Coronary artery (tissue), 2 donors: Measurements from ENCODE around the gene CDC37L1.
A peak's percentile ranks its signal among the peaks of the same experiment; 100 is the strongest.
"Not testable (repeated sequence)": the region's sequence is repeated elsewhere in the genome, so short reads cannot be mapped to it uniquely, and the experiment has no call there.

Source experiments
- DNase-seq: peaks from one replicate; pipeline ENCODE4 v3.0.0-alpha.2; 2017; ENCODE audit warnings: low spot score
- H3K27ac ChIP-seq, 2 donors: fragments of 200-600 bp; sonication (generic); one replicate each; pipeline ENCODE4 v1.5.1; 2016 to 2019
- H3K4me3 ChIP-seq: fragments of 200-600 bp; sonication (generic); 2 replicates; pipeline ENCODE4 v1.5.1; 2016; ENCODE audit warnings: mild to moderate bottlenecking, moderate library complexity
- CTCF ChIP-seq: fragments of 200-600 bp; sonication (generic); IDR thresholded peaks from one replicate; pipeline ENCODE4 v1.5.1; 2019; ENCODE audit warnings: antibody characterized with exemption

CDC37L1 gene

DNA sequence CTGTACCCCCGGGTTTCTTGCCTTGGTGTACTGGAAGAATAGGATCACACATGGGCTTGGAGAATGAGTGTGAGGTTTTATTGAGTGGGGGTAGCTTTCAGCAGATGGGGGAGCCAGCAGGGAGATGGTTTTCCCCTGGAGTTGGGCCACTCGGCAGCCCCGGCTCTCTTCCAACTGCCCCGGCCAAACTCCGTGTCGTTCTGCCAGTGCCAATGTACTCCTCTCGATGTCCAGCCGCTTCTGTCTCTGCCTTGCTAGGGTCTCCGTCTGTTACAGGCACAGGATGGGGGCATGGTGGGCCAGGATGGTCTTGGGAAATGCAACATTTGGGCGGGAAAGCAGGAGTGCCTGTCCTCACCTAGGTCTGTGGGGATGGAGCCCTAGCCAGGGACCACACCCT lies 24.8 kb upstream of the CDC37L1 start:
- Histone ChIP-seq H3K4me3 (no peak overlapping the region), H3K27ac (no peak overlapping the region)
- DNase-seq: no peak
- no peak for TF ChIP-seq CTCF

DNA sequence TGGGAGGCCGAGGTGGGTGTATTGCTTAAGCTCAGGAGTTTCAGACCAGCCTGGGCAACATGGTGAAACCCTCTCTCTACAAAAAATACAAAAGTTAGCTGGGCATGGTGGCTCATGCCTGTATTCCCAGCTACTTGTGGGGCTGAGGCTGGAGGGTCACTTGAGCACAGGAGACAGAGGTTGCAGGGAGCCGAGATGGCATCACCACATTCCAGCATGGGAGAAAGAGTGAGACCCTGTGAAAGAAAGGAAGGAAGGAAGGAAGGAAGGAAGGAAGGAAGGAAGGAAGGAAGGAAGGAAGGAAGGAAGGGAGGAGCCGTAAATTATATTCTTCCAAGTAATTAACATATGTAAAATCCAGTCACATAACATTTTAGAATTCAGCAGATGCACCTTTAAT lies 23.2 kb upstream of the CDC37L1 start:
- H3K27ac ChIP-seq, DNase-seq, H3K4me3 ChIP-seq: not testable (repeated sequence)

DNA sequence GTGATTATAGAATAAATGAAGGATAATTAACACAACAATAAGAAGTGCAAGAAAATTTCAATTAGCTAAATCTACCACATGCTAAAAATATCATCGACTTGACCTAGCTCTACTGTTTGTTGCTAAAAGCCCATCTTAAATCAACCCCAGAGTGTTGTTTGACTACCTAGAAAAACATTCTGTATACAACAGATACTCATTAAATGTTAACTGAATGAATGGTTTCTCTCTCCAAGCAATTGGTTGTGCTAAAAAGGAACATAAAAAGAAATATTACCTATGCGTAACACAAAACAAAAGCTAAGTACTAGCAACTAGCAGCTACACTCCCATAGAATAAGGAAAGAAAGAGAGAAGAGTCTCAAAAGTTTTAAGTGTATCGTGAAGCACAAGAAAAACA lies 22.7 kb upstream of the CDC37L1 start:
- no peak for DNase-seq
- no peak overlapping the region for H3K4me3 ChIP-seq
- H3K27ac ChIP-seq: no peak overlapping the region
- no peak for TF ChIP-seq CTCF

DNA sequence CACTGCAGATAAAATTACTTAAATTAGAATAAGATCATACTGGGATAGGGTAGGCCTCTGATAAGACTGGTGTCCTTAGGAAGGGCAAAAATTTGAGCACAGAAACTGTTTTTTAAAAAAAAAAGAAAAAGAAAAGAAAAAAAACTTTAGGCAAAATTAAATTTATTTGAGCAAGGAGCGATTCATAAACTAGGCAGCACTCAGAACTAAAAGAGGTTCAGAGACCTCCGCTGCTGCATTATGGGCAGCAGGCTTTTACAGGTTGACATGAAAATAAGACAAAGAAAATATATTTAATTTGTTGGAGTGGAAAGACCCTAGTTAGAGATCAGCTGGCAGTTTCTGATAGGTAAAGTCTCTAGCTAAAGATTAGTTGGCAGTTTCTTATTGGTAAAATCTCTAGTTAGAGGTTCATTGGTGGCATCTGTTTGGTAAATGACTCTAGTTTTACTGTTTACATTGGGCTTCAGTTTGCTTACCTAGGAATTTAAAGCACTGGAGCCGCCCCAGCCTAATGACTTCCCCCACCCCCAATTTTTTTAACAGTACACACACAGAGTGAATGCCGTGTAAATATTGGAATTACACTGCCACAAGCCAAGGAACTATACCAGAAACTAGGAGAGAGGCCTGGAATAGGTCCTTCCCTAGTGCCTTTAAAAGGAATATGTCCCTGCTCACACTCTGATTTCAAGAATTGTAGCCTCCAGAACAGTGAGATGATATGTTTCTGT lies 21.8 kb upstream of the CDC37L1 start:
- no peak for DNase-seq
- no peak for TF ChIP-seq CTCF
- Histone ChIP-seq H3K4me3 (no peak overlapping the region), H3K27ac (no peak overlapping the region)

GRCh38 chr9:4660665-4661064 lies 18.7 kb upstream of the CDC37L1 start:
- DNase-seq, H3K4me3 ChIP-seq, H3K27ac ChIP-seq: not testable (repeated sequence)

DNA sequence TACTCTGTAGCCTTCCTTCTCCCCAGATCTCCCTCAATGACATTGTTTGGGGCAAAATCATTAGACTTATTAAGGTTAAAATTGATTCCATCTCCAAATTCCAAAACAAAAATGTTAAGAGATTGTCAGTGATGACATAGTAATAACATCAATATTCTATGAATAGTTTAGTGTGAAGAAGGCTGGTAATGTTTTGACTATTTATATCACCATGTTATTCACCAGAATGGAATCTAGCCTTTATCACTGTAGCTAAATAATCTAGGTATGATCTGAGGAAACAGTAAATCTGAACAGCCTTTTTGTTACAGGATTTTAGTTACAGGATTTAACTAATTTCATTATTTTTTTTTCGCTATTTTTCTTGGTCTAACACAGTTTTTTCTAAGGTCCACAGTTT lies 18.2 kb upstream of the CDC37L1 start:
- Histone ChIP-seq H3K27ac (peak overlapping the region in 1 of 2 donors; percentile 84), H3K4me3 (no peak overlapping the region)
- TF ChIP-seq CTCF: no peak
- DNase-seq: no peak

- Histone ChIP-seq H3K4me3 (peak overlapping the region; percentile 81), H3K27ac (peak overlapping the region; percentile 84 to 86)
- TF ChIP-seq CTCF: no peak
- DNase-seq: no peak
Observed at GRCh38 chr9:4661611-4662010, 17.8 kb upstream of the CDC37L1 start.

- TF ChIP-seq CTCF: no peak
- peak; percentile 93 for DNase-seq
- H3K27ac ChIP-seq: peak within 1 kb of the TSS; percentile 84 to 86
- H3K4me3 ChIP-seq: peak within 1 kb of the TSS; percentile 81
Observed at GRCh38 chr9:4662108-4662988, 17.0 kb upstream of the CDC37L1 start, which contains the start of gene PLPP6. Gene PLPP6, plus strand, starts transcription at chr9:4662294. Its CDS starts 82 bp downstream, at chr9:4662376.
